IMR-90 (cell line): Measurements from ENCODE around the gene RHOBTB3. TPM values are rescaled to one million over a fixed set of nuclear protein-coding genes. Genes with fewer than 3 reads are reported as not detected.

Source experiments
- ATAC-seq: fragments of 200-7000 bp; cut with Tn5 transposase; 2 replicates; pipeline ENCODE4 v1.9.1; 2020; ENCODE audit warnings: low read depth, mild to moderate bottlenecking, moderate library complexity
- BruUV-seq: library from RNA; stranded (reverse); fragments of 400-500 nt; replicated peaks from 2 replicates; lab custom pipeline; 2021; lab: Mats Ljungman, UMichigan
- CTCF ChIA-PET: fragments of 300-600 bp; formaldehyde crosslinking; extraction: SDS; loops from one replicate; lab custom pipeline; 2021; ENCODE audit warnings: antibody characterized with exemption; lab: Yijun Ruan, JAX
- POLR2A ChIA-PET: fragments of 300-600 bp; sonication (Branson Sonifier 250); formaldehyde crosslinking; loops from one replicate; lab custom pipeline; 2022; ENCODE audit warnings: antibody characterized with exemption; ENCODE audit not compliant: unreplicated experiment; lab: Charles Lee
- DNase-seq: peaks from one replicate; pipeline ENCODE4 v3.0.0; 2013
- H2AFZ ChIP-seq: replicated peaks from 2 replicates; pipeline ENCODE3; 2013; ENCODE audit warnings: low read length, mild to moderate bottlenecking; ENCODE audit not compliant: poor library complexity
- H2AK5ac ChIP-seq: 2 replicates; pipeline ENCODE4 v1.6.1; 2013; ENCODE audit warnings: low read depth, low read length, inconsistent platforms
- H2AK9ac ChIP-seq: replicated peaks from 2 replicates; pipeline ENCODE3; 2013; ENCODE audit warnings: mild to moderate bottlenecking, low read depth, low read length, moderate library complexity; ENCODE audit not compliant: poor library complexity
- H2BK120ac ChIP-seq: 2 replicates; pipeline ENCODE4 v1.6.1; 2013; ENCODE audit warnings: low read depth, low read length, inconsistent platforms
- H2BK15ac ChIP-seq: 3 replicates; pipeline ENCODE4 v1.6.1; 2013; ENCODE audit warnings: low read depth, low read length, inconsistent platforms
- H2BK20ac ChIP-seq: 2 replicates; pipeline ENCODE4 v1.6.1; 2013; ENCODE audit warnings: low read depth, mild to moderate bottlenecking, inconsistent platforms, low read length, moderate library complexity
- H2BK5ac ChIP-seq: 2 replicates; pipeline ENCODE4 v1.6.1; 2013; ENCODE audit warnings: mild to moderate bottlenecking, low read depth, low read length, inconsistent platforms; ENCODE audit not compliant: poor library complexity, severe bottlenecking
- H3K14ac ChIP-seq: replicated peaks from 2 replicates; pipeline ENCODE4 v1.6.1; 2013; ENCODE audit warnings: low read depth, low read length, inconsistent platforms
- H3K18ac ChIP-seq: 2 replicates; pipeline ENCODE4 v1.6.1; 2013; ENCODE audit warnings: low read depth, low read length, control low read depth
- H3K23ac ChIP-seq: 2 replicates; pipeline ENCODE4 v1.6.1; 2013; ENCODE audit warnings: low read depth, low read length, inconsistent platforms
- H3K27ac ChIP-seq: 2 replicates; pipeline ENCODE4 v1.5.1; 2013; ENCODE audit warnings: mild to moderate bottlenecking, control low read depth, low read length; ENCODE audit not compliant: insufficient read depth
- H3K27me3 ChIP-seq: 2 replicates; pipeline ENCODE4 v1.6.1; 2013; ENCODE audit warnings: low read length; ENCODE audit not compliant: control insufficient read depth, insufficient read depth
- H3K36me3 ChIP-seq: 2 replicates; pipeline ENCODE4 v1.6.1; 2013; ENCODE audit warnings: low read length, mixed read lengths; ENCODE audit not compliant: control insufficient read depth, insufficient read depth
- H3K4ac ChIP-seq: 2 replicates; pipeline ENCODE4 v1.6.1; 2013; ENCODE audit warnings: low read depth, low read length, inconsistent platforms
- H3K4me1 ChIP-seq: 2 replicates; pipeline ENCODE4 v1.6.1; 2013; ENCODE audit warnings: low read length, mixed read lengths; ENCODE audit not compliant: control insufficient read depth, insufficient read depth
- H3K4me2 ChIP-seq: 2 replicates; pipeline ENCODE4 v1.6.1; 2013; ENCODE audit warnings: low read depth, mild to moderate bottlenecking, control low read depth, low read length, moderate library complexity
- H3K4me3 ChIP-seq: 2 replicates; pipeline ENCODE4 v1.5.1; 2013; ENCODE audit warnings: low read depth, mild to moderate bottlenecking, control low read depth, low read length, moderate library complexity; ENCODE audit not compliant: insufficient read depth
- H3K56ac ChIP-seq: 2 replicates; pipeline ENCODE4 v1.6.1; 2013; ENCODE audit warnings: low read length, inconsistent platforms; ENCODE audit not compliant: insufficient read depth; ENCODE audit errors: extremely low read depth
- H3K79me1 ChIP-seq, 2 experiments: 2 replicates each; pipeline ENCODE4 v1.6.1; 2013; ENCODE audit warnings: low read length in 2 of 2, inconsistent platforms in 1 of 2, low read depth in 1 of 2
- H3K9ac ChIP-seq: 2 replicates; pipeline ENCODE4 v1.6.1; 2013; ENCODE audit warnings: low read depth, low read length, control low read depth
- H3K9me1 ChIP-seq: 2 replicates; pipeline ENCODE4 v1.6.1; 2013; ENCODE audit warnings: low read length, inconsistent platforms; ENCODE audit not compliant: insufficient read depth
- H3K9me3 ChIP-seq: 2 replicates; pipeline ENCODE4 v1.6.1; 2013; ENCODE audit warnings: low read length; ENCODE audit not compliant: control insufficient read depth, insufficient read depth
- H4K20me1 ChIP-seq: 2 replicates; pipeline ENCODE4 v1.6.1; 2013; ENCODE audit warnings: low read length, inconsistent platforms; ENCODE audit not compliant: insufficient read depth
- H4K5ac ChIP-seq: 2 replicates; pipeline ENCODE4 v1.6.1; 2013; ENCODE audit warnings: mild to moderate bottlenecking, low read depth, low read length, control low read depth
- H4K8ac ChIP-seq, 2 experiments: 2 replicates each; pipeline ENCODE4 v1.6.1; 2013; ENCODE audit warnings: low read depth in 2 of 2, low read length in 2 of 2, control low read depth in 1 of 2, inconsistent platforms in 1 of 2
- H4K91ac ChIP-seq: 2 replicates; pipeline ENCODE4 v1.6.1; 2013; ENCODE audit warnings: low read depth, low read length, inconsistent platforms; ENCODE audit not compliant: insufficient read depth
- BHLHE40 ChIP-seq: fragments of 150-350 bp; IDR thresholded peaks from 2 replicates; pipeline ENCODE4 v1.6.1; 2016; ENCODE audit warnings: mild to moderate bottlenecking, low read depth, low read length
- CEBPB ChIP-seq: IDR thresholded peaks from 2 replicates; pipeline ENCODE4 v1.6.1; 2012; ENCODE audit warnings: low read depth, low read length, improper control_type of control experiment
- CHD1 ChIP-seq: IDR thresholded peaks from 2 replicates; pipeline ENCODE4 v1.6.1; 2012; ENCODE audit warnings: low read depth, low read length, improper control_type of control experiment
- CTCF ChIP-seq: conservative IDR thresholded peaks from 2 replicates; pipeline ENCODE4 v1.5.1; 2012; ENCODE audit warnings: mild to moderate bottlenecking, low read depth, low read length, improper control_type of control experiment
- MAFK ChIP-seq: IDR thresholded peaks from 2 replicates; pipeline ENCODE4 v1.6.1; 2012; ENCODE audit warnings: low read depth, low read length, improper control_type of control experiment
- MAZ ChIP-seq: IDR thresholded peaks from 2 replicates; pipeline ENCODE4 v1.6.1; 2012; ENCODE audit warnings: low read depth, mild to moderate bottlenecking, low read length, improper control_type of control experiment, moderate library complexity, borderline replicate concordance
- MXI1 ChIP-seq: IDR thresholded peaks from 2 replicates; pipeline ENCODE4 v1.6.1; 2012; ENCODE audit warnings: low read depth, mild to moderate bottlenecking, low read length, moderate library complexity, borderline replicate concordance
- NFE2L2 ChIP-seq: fragments of 150-350 bp; IDR thresholded peaks from 2 replicates; pipeline ENCODE4 v1.6.1; 2016; ENCODE audit warnings: low read depth, mild to moderate bottlenecking, low read length
- POLR2A ChIP-seq: IDR thresholded peaks from 2 replicates; pipeline ENCODE4 v1.6.1; 2012; ENCODE audit warnings: mild to moderate bottlenecking, low read depth, low read length
- RAD21 ChIP-seq: IDR thresholded peaks from 2 replicates; pipeline ENCODE4 v1.6.1; 2012; ENCODE audit warnings: low read length, improper control_type of control experiment
- RCOR1 ChIP-seq: IDR thresholded peaks from 2 replicates; pipeline ENCODE4 v1.6.1; 2012; ENCODE audit warnings: mild to moderate bottlenecking, low read length, improper control_type of control experiment; ENCODE audit not compliant: insufficient replicate concordance
- RFX5 ChIP-seq: IDR thresholded peaks from 2 replicates; pipeline ENCODE4 v1.8.0; 2012; ENCODE audit warnings: low read depth, mild to moderate bottlenecking, low read length, moderate library complexity
- SMC3 ChIP-seq: fragments of 150-350 bp; IDR thresholded peaks from 2 replicates; pipeline ENCODE4 v1.6.1; 2016; ENCODE audit warnings: low read depth, mild to moderate bottlenecking, antibody characterized with exemption, low read length, moderate library complexity
- WGBS, 2 experiments: methylation state at CpG; one replicate each; pipeline versions ENCODE4 v1.1.5 to v1.1.7; 2013; ENCODE audit warnings: missing lambda C conversion rate in 2 of 2; ENCODE audit not compliant: insufficient read length in 1 of 2; ENCODE audit errors: extremely low coverage in 2 of 2; 5-methylcytosine and 5-hydroxymethylcytosine counted together
- dilution Hi-C: fragments of 300-500 bp; cut with HindIII; formaldehyde crosslinking; loops from one replicate; pipeline ENCODE4 v1.14.3; 2018; ENCODE audit warnings: low sequenced_read_pairs; ENCODE audit not compliant: unreplicated experiment
- in situ Hi-C: fragments of 300-500 bp; cut with MboI; formaldehyde crosslinking; loops from 3 replicates; pipeline ENCODE4 v1.14.3; 2019; ENCODE audit warnings: low sequenced_read_pairs, inconsistent platforms, mixed read lengths
- intact Hi-C: fragments of 100-400 bp; cut with micrococcal nuclease; formaldehyde crosslinking; loops from 2 replicates; pipeline ENCODE4 v1.10.0; 2022
- polyA plus RNA-seq, 3 experiments: library from polyadenylated mRNA; depleted of rRNA; stranded (reverse); fragments of >200 nt; gene quantifications; 2 replicates each; pipeline ENCODE4 v1.2.3, GENCODE V29; 2012; ENCODE audit warnings: low replicate concordance in 1 of 3
- total RNA-seq: library from RNA; depleted of rRNA; stranded (reverse); fragments of >200 nt; gene quantifications from 2 replicates; pipeline ENCODE4 v1.2.3, GENCODE V29; 2012
- TF ChIP-seq, protein P1 (sequence below): fragments of 150-350 bp; IDR thresholded peaks from 2 replicates; pipeline ENCODE4 v1.6.1; 2017; ENCODE audit warnings: mild to moderate bottlenecking, antibody characterized with exemption, low read length, low read depth

The RHOBTB3 gene
- total and polyA plus RNA-seq, 2 of the 4 experiments (the other 2 are of a cell fraction): 117 to 447 TPM

- no peak overlapping the region for H2BK5ac ChIP-seq
- POLR2A ChIA-PET: no interaction called here
- dilution Hi-C loops (no loop called here), intact Hi-C loops (loop anchor here (10.0 kb wide), 1 partner anchor 184 kb away; the partner anchor contains the start of genes ARSK and SKIC3), in situ Hi-C loops (no loop called here)
- no peak overlapping the region for H2AFZ ChIP-seq
- no peak overlapping the region for H3K4me2 ChIP-seq
- no TSS peak for BruUV-seq
- no peak overlapping the region for H2BK20ac ChIP-seq
- H3K9ac ChIP-seq: no peak overlapping the region
- H3K9me1 ChIP-seq: peaks cover 22% of the 10 kb centered on the region
- H3K27ac ChIP-seq: no peak overlapping the region
- H3K23ac ChIP-seq: no peak overlapping the region
- no peak overlapping the region for H2AK9ac ChIP-seq
- no peak overlapping the region for H4K5ac ChIP-seq
- H3K9me3 ChIP-seq: no peaks in the 10 kb centered on the region
- no peaks in the 10 kb centered on the region for H3K27me3 ChIP-seq
- DNase-seq: no peak
- CTCF ChIA-PET: no interaction called here
- no peak overlapping the region for H2BK120ac ChIP-seq
- ATAC-seq: no peak
- H3K56ac ChIP-seq: no peak overlapping the region
- WGBS, 2 experiments: 100% methylated on average over 2 of the region's 4 CpGs; no CpG with 5 or more reads in 1 of the 2 experiments
- H3K4me3 ChIP-seq: no peak overlapping the region
- no peak overlapping the region for H3K14ac ChIP-seq
- no peak overlapping the region for H4K91ac ChIP-seq
- no peak for TF ChIP-seq NFE2L2
- TF ChIP-seq SMC3: no peak
- TF ChIP-seq RAD21: no peak
- TF ChIP-seq RFX5: no peak
- TF ChIP-seq MXI1: no peak
- TF ChIP-seq CTCF: no peak
- no peak for TF ChIP-seq RCOR1
- TF ChIP-seq, protein P1, sequence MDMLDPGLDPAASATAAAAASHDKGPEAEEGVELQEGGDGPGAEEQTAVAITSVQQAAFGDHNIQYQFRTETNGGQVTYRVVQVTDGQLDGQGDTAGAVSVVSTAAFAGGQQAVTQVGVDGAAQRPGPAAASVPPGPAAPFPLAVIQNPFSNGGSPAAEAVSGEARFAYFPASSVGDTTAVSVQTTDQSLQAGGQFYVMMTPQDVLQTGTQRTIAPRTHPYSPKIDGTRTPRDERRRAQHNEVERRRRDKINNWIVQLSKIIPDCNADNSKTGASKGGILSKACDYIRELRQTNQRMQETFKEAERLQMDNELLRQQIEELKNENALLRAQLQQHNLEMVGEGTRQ: no peak
- TF ChIP-seq MAFK: no peak
- no peak for TF ChIP-seq BHLHE40
- no peak for TF ChIP-seq MAZ
- TF ChIP-seq CEBPB: no peak
- TF ChIP-seq POLR2A: no peak
- no peak for TF ChIP-seq CHD1
- H2AK5ac ChIP-seq: no peak overlapping the region
- H4K8ac ChIP-seq: no peak overlapping the region
- H3K18ac ChIP-seq: no peak overlapping the region
- peaks cover 32% of the 10 kb centered on the region for H4K20me1 ChIP-seq
- H3K36me3 ChIP-seq: peaks cover 40% of the 10 kb centered on the region
- no peak overlapping the region for H2BK15ac ChIP-seq
- H3K4me1 ChIP-seq: peaks cover 8% of the 10 kb centered on the region
- no peak overlapping the region for H3K4ac ChIP-seq
- H3K79me1 ChIP-seq: peaks cover 26 to 76% of the 10 kb centered on the region in 2 experiments
These were observed 7.7 kb downstream of the RHOBTB3 start for GRCh38 chr5:95738834-95739233.
